Aorta (tissue), 5 donors: ENCODE data around the gene ANKS1B. TPM values are rescaled to one million over a fixed set of nuclear protein-coding genes. Genes with fewer than 3 reads are reported as not detected.
"Not testable (repeated sequence)": the region's sequence is repeated elsewhere in the genome, so short reads cannot be mapped to it uniquely, and the experiment has no call there.

Experiments used
- ATAC-seq: fragments of 200-7000 bp; cut with Tn5 transposase; one replicate; pipeline ENCODE4 v1.9.1; 2022; ENCODE audit warnings: moderate library complexity; ENCODE audit not compliant: low FRiP score
- DNase-seq, 2 donors: peaks; one replicate each; pipeline ENCODE4 v3.0.0-alpha.2; 2020
- H3K27ac ChIP-seq, 2 donors: one replicate each; pipeline ENCODE4 v1.5.1; 2013; ENCODE audit warnings: low read length in 2 of 2, mild to moderate bottlenecking in 2 of 2, moderate library complexity in 2 of 2, control low read depth in 1 of 2, inconsistent platforms in 1 of 2, low read depth in 1 of 2
- H3K27me3 ChIP-seq, 2 donors: one replicate each; pipeline ENCODE4 v1.6.1; 2013; ENCODE audit warnings: control low read depth in 1 of 2, low read length in 1 of 2, mild to moderate bottlenecking in 1 of 2, moderate library complexity in 1 of 2; ENCODE audit not compliant: insufficient read depth in 2 of 2, control insufficient read depth in 1 of 2
- H3K36me3 ChIP-seq, 2 donors: one replicate each; pipeline ENCODE4 v1.6.1; 2013; ENCODE audit warnings: control low read depth in 1 of 2, low read length in 1 of 2, mild to moderate bottlenecking in 1 of 2; ENCODE audit not compliant: insufficient read depth in 2 of 2, control insufficient read depth in 1 of 2
- H3K4me1 ChIP-seq, 2 donors: one replicate each; pipeline ENCODE4 v1.6.1; 2013; ENCODE audit warnings: low read length in 2 of 2, control low read depth in 1 of 2, mild to moderate bottlenecking in 1 of 2, moderate library complexity in 1 of 2; ENCODE audit not compliant: insufficient read depth in 2 of 2, control insufficient read depth in 1 of 2
- H3K4me3 ChIP-seq, 2 donors: one replicate each; pipeline ENCODE4 v1.5.1; 2013; ENCODE audit warnings: low read length in 2 of 2, control low read depth in 1 of 2, mild to moderate bottlenecking in 1 of 2
- H3K9me3 ChIP-seq: one replicate; pipeline ENCODE4 v1.6.1; 2013; ENCODE audit warnings: mild to moderate bottlenecking, low read length; ENCODE audit not compliant: control insufficient read depth
- WGBS, 2 donors: extraction: QIAGEN DNeasy Blood & Tissue Kit; methylation state at CpG; one replicate each; pipeline ENCODE4 v1.1.7; 2013; 5-methylcytosine and 5-hydroxymethylcytosine counted together
- intact Hi-C, 2 donors: fragments of 100-400 bp; cut with DNase I; formaldehyde crosslinking; loops; one replicate each; pipeline versions ENCODE4 v1.14.2 to v1.15.0; 2022
- polyA plus RNA-seq, 2 donors: library from polyadenylated mRNA; stranded (reverse); fragments of 200-250 nt; gene quantifications; one replicate each; pipeline ENCODE4 v1.2.3, GENCODE V29; 2013
- total RNA-seq, 2 donors: library from RNA; stranded (reverse); fragmentation: NEBNext Ultra II Directional; extraction: Animal tissue kit (Norgen Biotek cat#: 25700); gene quantifications; one replicate each; pipeline ENCODE4 v1.2.1, GENCODE V29; 2021
- donor health status: healthy with polysubstance abuse.
- donor health status: Bipolar disorder and iron deficiency.
- donor health status: DM: no; HTN: no; CAD: no.
- donor health status: DM: no; HTN: no; CAD: no.
- donor health status: DM: yes; HTN: yes; CAD: no.

The ANKS1B gene
- total and polyA plus RNA-seq, 4 donors: 3.0 to 37.0 (median 17.8) TPM

GRCh38 chr12:98845957-98846356, 1138.8 kb downstream of the ANKS1B start:
- no peak overlapping the region for H3K27ac ChIP-seq
- no peak overlapping the region for H3K4me3 ChIP-seq
- ATAC-seq: no peak
- no peaks in the 10 kb centered on the region for H3K27me3 ChIP-seq
- H3K36me3 ChIP-seq: no peaks in the 10 kb centered on the region
- no peak for DNase-seq
- intact Hi-C loops: no loop called here
- H3K4me1 ChIP-seq: no peaks in the 10 kb centered on the region
- no peaks in the 10 kb centered on the region for H3K9me3 ChIP-seq

- H3K27me3 ChIP-seq: no peaks in the 10 kb centered on the region
- H3K27ac ChIP-seq: no peak overlapping the region
- H3K4me3 ChIP-seq: no peak overlapping the region
- DNase-seq: no peak
- H3K9me3 ChIP-seq: no peaks in the 10 kb centered on the region
- intact Hi-C loops: no loop called here
- no peaks in the 10 kb centered on the region for H3K36me3 ChIP-seq
- ATAC-seq: no peak
- 81 to 85% methylated on average over 3 of the region's 3 CpGs for WGBS, 2 donors
- H3K4me1 ChIP-seq: no peaks in the 10 kb centered on the region
These were observed 1144.4 kb downstream of the ANKS1B start for GRCh38 chr12:98840325-98840724.

GRCh38 chr12:98838231-98838647, 1146.5 kb downstream of the ANKS1B start:
- H3K27me3 ChIP-seq: no peaks in the 10 kb centered on the region
- H3K36me3 ChIP-seq: no peaks in the 10 kb centered on the region
- DNase-seq (no peak), ATAC-seq (no peak)
- intact Hi-C loops: no loop called here
- H3K27ac ChIP-seq: no peak overlapping the region
- WGBS, 2 donors: 10% methylated on average over 7 of the region's 7 CpGs
- no peaks in the 10 kb centered on the region for H3K9me3 ChIP-seq
- no peaks in the 10 kb centered on the region for H3K4me1 ChIP-seq
- H3K4me3 ChIP-seq: no peak overlapping the region

- H3K9me3 ChIP-seq, ATAC-seq, H3K4me3 ChIP-seq, H3K4me1 ChIP-seq, H3K27ac ChIP-seq, DNase-seq, intact Hi-C loops, H3K36me3 ChIP-seq, H3K27me3 ChIP-seq: not testable (repeated sequence)
- WGBS, 2 donors: 86 to 87% methylated on average over 11 to 12 of the region's 12 CpGs
These were observed 1147.5 kb downstream of the ANKS1B start for GRCh38 chr12:98837134-98837752.

GRCh38 chr12:98830657-98831056, 1154.1 kb downstream of the ANKS1B start:
- no peak overlapping the region for H3K4me3 ChIP-seq
- WGBS, 2 donors: 87 to 91% methylated on average over 7 of the region's 7 CpGs
- intact Hi-C loops: no loop called here
- H3K27ac ChIP-seq: no peak overlapping the region
- H3K4me1 ChIP-seq: no peaks in the 10 kb centered on the region
- no peaks in the 10 kb centered on the region for H3K9me3 ChIP-seq
- ATAC-seq (no peak), DNase-seq (no peak)
- H3K36me3 ChIP-seq: no peaks in the 10 kb centered on the region
- no peaks in the 10 kb centered on the region for H3K27me3 ChIP-seq

GRCh38 chr12:98828802-98829600, 1155.7 kb downstream of the ANKS1B start:
- Histone ChIP-seq H3K9me3 (no peaks in the 10 kb centered on the region), H3K27me3 (no peaks in the 10 kb centered on the region), H3K4me1 (no peaks in the 10 kb centered on the region), H3K27ac (no peak overlapping the region), H3K36me3 (no peaks in the 10 kb centered on the region), H3K4me3 (no peak overlapping the region)
- 72 to 81% methylated on average over 8 of the region's 8 CpGs for WGBS, 2 donors
- DNase-seq: no peak
- intact Hi-C loops: no loop called here
- no peak for ATAC-seq

- H3K27me3 ChIP-seq: no peaks in the 10 kb centered on the region
- 80 to 83% methylated on average over 5 of the region's 5 CpGs for whole genome bisulfite sequencing, 2 donors
- H3K27ac ChIP-seq: no peak overlapping the region
- intact Hi-C loops: no loop called here
- no peak for ATAC-seq
- DNase-seq: no peak
- H3K9me3 ChIP-seq: no peaks in the 10 kb centered on the region
- H3K36me3 ChIP-seq: no peaks in the 10 kb centered on the region
- no peak overlapping the region for H3K4me3 ChIP-seq
- H3K4me1 ChIP-seq: no peaks in the 10 kb centered on the region
These were observed 1161.7 kb downstream of the ANKS1B start for GRCh38 chr12:98823012-98823411.

GRCh38 chr12:98821866-98822265, 1162.9 kb downstream of the ANKS1B start:
- Histone ChIP-seq H3K9me3 (no peaks in the 10 kb centered on the region), H3K27me3 (no peaks in the 10 kb centered on the region), H3K27ac (no peak overlapping the region), H3K4me3 (no peak overlapping the region), H3K36me3 (no peaks in the 10 kb centered on the region), H3K4me1 (no peaks in the 10 kb centered on the region)
- no peak for DNase-seq
- 19 to 25% methylated on average over 3 of the region's 3 CpGs for WGBS, 2 donors
- no peak for ATAC-seq
- intact Hi-C loops: no loop called here

- intact Hi-C loops: no loop called here
- WGBS, 2 donors: 87 to 90% methylated on average over 2 of the region's 2 CpGs
- Histone ChIP-seq H3K4me1 (no peaks in the 10 kb centered on the region), H3K36me3 (no peaks in the 10 kb centered on the region), H3K27me3 (no peaks in the 10 kb centered on the region), H3K27ac (no peak overlapping the region), H3K9me3 (no peaks in the 10 kb centered on the region), H3K4me3 (no peak overlapping the region)
- DNase-seq (no peak), ATAC-seq (no peak)
These were observed 1163.5 kb downstream of the ANKS1B start for GRCh38 chr12:98821232-98821631.
